ENCODE measurements around the gene LRRC14B.

DNA sequence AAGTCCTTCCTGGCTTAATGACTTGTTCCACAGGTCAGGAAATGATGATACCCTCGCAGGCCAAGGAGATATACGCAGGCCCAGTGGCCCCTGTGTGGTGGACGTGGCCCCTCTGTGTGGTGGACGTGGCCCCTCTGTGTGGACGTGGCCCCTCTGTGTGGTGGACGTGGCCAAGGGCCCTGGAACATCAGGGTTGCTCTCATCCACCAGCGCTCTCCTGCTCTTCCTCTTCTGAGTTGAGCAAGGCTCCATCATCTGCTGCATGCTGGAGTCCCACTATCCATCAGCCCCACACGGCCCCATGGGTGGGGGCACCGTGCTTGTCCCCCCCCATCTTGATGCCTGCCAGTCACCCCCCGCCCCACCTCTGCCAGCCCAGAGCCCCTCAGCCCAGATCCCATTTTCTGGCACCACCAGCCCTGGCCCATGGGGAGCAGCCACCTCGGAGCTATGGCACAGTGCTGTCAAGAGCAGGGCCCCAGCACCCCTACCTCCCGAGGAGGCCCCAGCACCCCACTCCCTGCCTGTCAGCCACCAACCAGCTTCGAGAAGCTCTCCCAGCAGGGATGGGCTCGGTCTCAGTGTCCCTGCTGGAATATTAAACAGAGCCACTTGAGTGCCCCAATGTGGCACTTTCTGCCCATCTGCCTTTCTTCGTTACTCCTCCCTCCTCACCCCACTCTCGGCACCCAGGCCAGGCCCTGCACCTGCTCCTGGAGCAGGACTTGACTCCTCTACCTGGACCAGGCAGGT lies 8.1 kb downstream of the LRRC14B start:
- TF ChIP-seq POLR2AphosphoS5 (IDR thresholded peaks at IDR 0.05; ENCODE audit: borderline replicate concordance, low read depth, low read length), result no peak
- no peak for TF ChIP-seq FOXP2 (optimal IDR thresholded peaks at IDR 0.05; ENCODE audit: control extremely low read depth, extremely low read length, insufficient read depth)

Data from SK-N-MC (cell line).